Measurements from ENCODE around the gene ARL8B. TPM values are rescaled to one million over a fixed set of nuclear protein-coding genes. Genes with fewer than 3 reads are reported as not detected.
A peak's percentile ranks its signal among the peaks of the same experiment; 100 is the strongest.
"Not testable (repeated sequence)": the region's sequence is repeated elsewhere in the genome, so short reads cannot be mapped to it uniquely, and the experiment has no call there.

The ARL8B gene
- total RNA-seq, 1 experiment from 2014 or later: 52.4 TPM

DNA sequence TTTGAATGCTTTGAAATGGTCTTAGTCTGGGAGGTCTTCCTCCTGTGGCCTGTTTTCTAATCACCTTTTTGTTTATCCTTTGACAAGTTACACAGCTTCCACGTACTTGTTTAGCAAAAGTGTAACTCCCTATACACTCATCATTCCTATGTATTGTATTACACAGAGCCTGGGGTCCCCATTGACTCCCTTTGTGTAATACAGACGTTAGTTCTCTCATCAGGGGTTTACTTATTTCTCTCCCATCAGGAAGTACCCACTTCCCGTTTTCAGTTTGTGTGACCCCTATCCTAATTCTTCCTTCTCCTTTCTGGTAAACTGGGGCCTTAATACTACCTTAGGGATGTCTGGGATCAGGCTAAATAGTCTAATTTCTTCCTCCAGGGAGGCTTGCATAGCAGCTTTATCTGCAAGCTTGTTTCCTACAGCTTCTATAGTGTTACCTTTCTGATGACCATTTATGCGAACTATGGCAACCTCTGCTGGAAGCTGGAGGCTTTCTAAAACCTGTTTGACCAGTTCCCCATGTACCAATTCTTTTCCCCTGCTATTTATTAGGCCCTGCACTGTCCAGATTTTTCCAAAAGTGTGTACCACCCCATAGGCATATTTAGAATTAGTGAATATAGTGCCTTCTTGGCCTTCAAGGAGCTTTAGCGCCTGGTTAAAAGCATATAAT is 22.4 kb downstream of the ARL8B start:
- no peak for DNase-seq
- H3K4me3 ChIP-seq (ENCODE audit: low read length): no peak overlapping the region
- H3K9me3 ChIP-seq (ENCODE audit: low read length): no peaks in the 10 kb centered on the region
- peaks cover 13% of the 10 kb centered on the region for H4K20me1 ChIP-seq (ENCODE audit: insufficient read depth, low read depth, low read length)
- no peak overlapping the region for H2AFZ ChIP-seq (ENCODE audit: low read length)
- H3K27me3 ChIP-seq (ENCODE audit: low read length): no peaks in the 10 kb centered on the region
- 0 out of 2 replicates have a peak, but pooled peaks cover 4% of the 10 kb centered on the region for H3K36me3 ChIP-seq (ENCODE audit: insufficient read depth, low read length)
- H3K4me1 ChIP-seq (ENCODE audit: low read length): no peaks in the 10 kb centered on the region; the same call in 1 of the 2 replicates
- H3K9me2 ChIP-seq (replicated peaks; ENCODE audit: insufficient read depth, low read length): no peaks in the 10 kb centered on the region
- no peak overlapping the region for H3K9ac ChIP-seq (ENCODE audit: low read length)
- H3K27ac ChIP-seq (ENCODE audit: low read length): no peak overlapping the region
- H3K4me2 ChIP-seq (ENCODE audit: low read depth, low read length, poor library complexity, severe bottlenecking): no peak overlapping the region
- H3K79me2 ChIP-seq (ENCODE audit: low read length): peaks cover 100% of the 10 kb centered on the region

DNA sequence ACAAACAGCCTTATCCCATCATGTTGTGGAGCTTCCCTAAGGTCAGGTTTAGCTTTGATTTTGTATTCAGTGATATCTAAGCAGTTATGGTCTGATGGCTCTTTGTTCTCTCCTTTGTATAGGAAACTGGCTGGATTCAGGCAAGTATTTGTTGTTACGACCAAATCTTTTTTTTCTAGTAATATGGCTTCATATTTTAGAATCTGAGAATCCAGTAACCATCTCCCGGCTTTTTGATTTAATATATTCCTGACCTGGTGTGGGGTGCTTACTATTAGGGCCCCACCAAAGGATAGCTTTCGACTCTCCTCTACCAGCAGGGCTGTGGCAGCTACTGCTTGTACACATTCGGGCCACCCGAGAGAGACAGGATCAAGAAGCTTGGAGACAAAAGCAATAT is 23.0 kb downstream of the ARL8B start:
- no peak overlapping the region for H3K4me2 ChIP-seq (ENCODE audit: low read depth, low read length, poor library complexity, severe bottlenecking)
- H3K27ac ChIP-seq (ENCODE audit: low read length): no peak overlapping the region
- H3K4me3 ChIP-seq (ENCODE audit: low read length): no peak overlapping the region
- H3K9me2 ChIP-seq (replicated peaks; ENCODE audit: insufficient read depth, low read length): no peaks in the 10 kb centered on the region
- H3K36me3 ChIP-seq (ENCODE audit: insufficient read depth, low read length): 0 out of 2 replicates have a peak, but pooled peaks cover 4% of the 10 kb centered on the region
- no peak for DNase-seq
- H3K9ac ChIP-seq (ENCODE audit: low read length): no peak overlapping the region
- no peaks in the 10 kb centered on the region for H3K9me3 ChIP-seq (ENCODE audit: low read length)
- H3K27me3 ChIP-seq (ENCODE audit: low read length): no peaks in the 10 kb centered on the region
- H3K4me1 ChIP-seq (ENCODE audit: low read length): no peaks in the 10 kb centered on the region; the same call in 1 of the 2 replicates
- H2AFZ ChIP-seq (ENCODE audit: low read length): no peak overlapping the region
- H4K20me1 ChIP-seq (ENCODE audit: insufficient read depth, low read depth, low read length): peaks cover 13% of the 10 kb centered on the region
- peaks cover 100% of the 10 kb centered on the region for H3K79me2 ChIP-seq (ENCODE audit: low read length)

DNA sequence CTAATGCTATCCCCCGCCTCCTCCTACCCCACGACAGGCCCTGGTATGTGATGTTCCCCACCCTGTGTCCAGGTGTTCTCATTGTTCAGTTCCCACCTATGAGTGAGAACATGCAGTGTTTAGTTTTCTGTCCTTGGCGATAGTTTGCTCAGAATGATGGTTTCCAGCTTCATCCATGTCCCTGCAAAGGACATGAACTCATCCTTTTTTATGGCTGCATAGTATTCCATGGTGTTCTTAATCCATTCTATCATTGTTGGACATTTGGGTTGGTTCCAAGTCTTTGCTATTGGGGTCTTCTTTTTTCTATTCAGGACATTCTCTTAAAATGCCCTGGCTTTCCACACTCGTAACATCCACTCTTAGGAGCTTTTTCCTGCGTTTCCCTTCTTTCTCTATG is 25.1 kb downstream of the ARL8B start:
- H3K9me3 ChIP-seq (ENCODE audit: low read length); H3K4me2 ChIP-seq (ENCODE audit: low read depth, low read length, poor library complexity, severe bottlenecking); H3K9me2 ChIP-seq (replicated peaks; ENCODE audit: insufficient read depth, low read length); H3K4me3 ChIP-seq (ENCODE audit: low read length); H2AFZ ChIP-seq (ENCODE audit: low read length); H3K36me3 ChIP-seq (ENCODE audit: insufficient read depth, low read length); H3K4me1 ChIP-seq (ENCODE audit: low read length); H3K27me3 ChIP-seq (ENCODE audit: low read length); H3K9ac ChIP-seq (ENCODE audit: low read length); DNase-seq; H3K27ac ChIP-seq (ENCODE audit: low read length): not testable (repeated sequence)
- Histone ChIP-seq H3K79me2 (ENCODE audit: low read length) (peaks cover 97% of the 10 kb centered on the region), H4K20me1 (ENCODE audit: insufficient read depth, low read depth, low read length) (peaks cover 18% of the 10 kb centered on the region)

DNA sequence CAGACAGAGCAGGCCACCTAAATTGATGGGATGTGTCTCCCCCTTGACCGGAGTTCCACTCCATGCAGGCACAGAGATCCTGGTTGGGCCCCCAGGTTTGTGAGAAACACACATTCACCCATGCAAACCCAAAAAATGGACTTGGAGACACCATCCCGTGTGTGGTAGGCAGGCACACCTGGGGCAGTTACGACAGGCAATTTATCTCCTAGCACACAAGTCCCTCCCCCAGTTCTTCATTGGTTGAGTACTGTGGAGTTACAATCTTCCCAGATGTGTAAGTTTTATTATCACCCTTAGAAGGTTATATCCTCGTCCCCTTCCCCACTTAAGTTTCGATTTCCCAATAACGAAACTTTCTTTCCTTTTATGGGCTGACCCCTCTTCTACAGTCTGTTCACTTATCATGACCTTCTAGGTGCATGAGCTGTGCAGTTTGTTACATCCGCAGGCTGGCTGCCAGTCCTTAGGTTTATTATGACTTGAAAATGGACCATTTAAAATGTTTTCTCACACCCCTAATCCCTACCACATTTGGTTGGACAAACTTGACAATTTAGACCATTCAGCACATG is 27.3 kb downstream of the ARL8B start:
- H3K9me3 ChIP-seq (ENCODE audit: low read length): no peaks in the 10 kb centered on the region
- H4K20me1 ChIP-seq (ENCODE audit: insufficient read depth, low read depth, low read length): peaks cover 25% of the 10 kb centered on the region
- H3K79me2 ChIP-seq (ENCODE audit: low read length): peaks cover 97% of the 10 kb centered on the region
- H2AFZ ChIP-seq (ENCODE audit: low read length): no peak overlapping the region
- no peak overlapping the region for H3K27ac ChIP-seq (ENCODE audit: low read length)
- H3K9me2 ChIP-seq (replicated peaks; ENCODE audit: insufficient read depth, low read length): no peaks in the 10 kb centered on the region
- DNase-seq: no peak
- H3K27me3 ChIP-seq (ENCODE audit: low read length): no peaks in the 10 kb centered on the region
- no peaks in the 10 kb centered on the region; the same call in 1 of the 2 replicates for H3K4me1 ChIP-seq (ENCODE audit: low read length)
- no peak overlapping the region for H3K4me2 ChIP-seq (ENCODE audit: low read depth, low read length, poor library complexity, severe bottlenecking)
- H3K9ac ChIP-seq (ENCODE audit: low read length): no peak overlapping the region
- H3K4me3 ChIP-seq (ENCODE audit: low read length): no peak overlapping the region
- H3K36me3 ChIP-seq (ENCODE audit: insufficient read depth, low read length): no peaks in the 10 kb centered on the region

DNA sequence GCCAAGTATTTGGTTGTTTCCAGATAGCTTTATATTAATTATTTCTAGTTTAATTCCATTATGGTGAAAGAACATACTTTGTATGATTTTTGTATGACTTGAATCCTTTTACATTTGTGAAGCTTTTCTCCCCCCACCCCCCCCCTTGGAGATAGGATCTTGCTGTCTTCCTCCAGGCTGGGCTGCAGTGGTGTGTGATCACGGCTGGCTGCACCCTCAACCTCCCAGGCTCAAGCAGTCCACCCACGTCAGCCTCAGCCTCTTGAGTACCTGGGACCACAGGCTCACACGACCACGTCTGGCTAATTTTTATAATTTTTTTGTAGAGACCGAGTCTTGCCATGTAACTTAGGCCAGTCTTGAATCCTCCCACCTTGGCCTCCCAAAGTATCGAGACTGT is 29.5 kb downstream of the ARL8B start:
- no peak overlapping the region for H3K4me3 ChIP-seq (ENCODE audit: low read length)
- H3K9ac ChIP-seq (ENCODE audit: low read length): no peak overlapping the region
- H2AFZ ChIP-seq (ENCODE audit: low read length): no peak overlapping the region
- no peaks in the 10 kb centered on the region for H3K27me3 ChIP-seq (ENCODE audit: low read length)
- no peaks in the 10 kb centered on the region for H3K9me2 ChIP-seq (replicated peaks; ENCODE audit: insufficient read depth, low read length)
- no peaks in the 10 kb centered on the region; the same call in 1 of the 2 replicates for H3K4me1 ChIP-seq (ENCODE audit: low read length)
- DNase-seq: no peak
- H3K79me2 ChIP-seq (ENCODE audit: low read length): peaks cover 97% of the 10 kb centered on the region
- no peaks in the 10 kb centered on the region for H3K36me3 ChIP-seq (ENCODE audit: insufficient read depth, low read length)
- no peaks in the 10 kb centered on the region for H3K9me3 ChIP-seq (ENCODE audit: low read length)
- no peak overlapping the region for H3K27ac ChIP-seq (ENCODE audit: low read length)
- no peak overlapping the region for H3K4me2 ChIP-seq (ENCODE audit: low read depth, low read length, poor library complexity, severe bottlenecking)
- H4K20me1 ChIP-seq (ENCODE audit: insufficient read depth, low read depth, low read length): peaks cover 40% of the 10 kb centered on the region

DNA sequence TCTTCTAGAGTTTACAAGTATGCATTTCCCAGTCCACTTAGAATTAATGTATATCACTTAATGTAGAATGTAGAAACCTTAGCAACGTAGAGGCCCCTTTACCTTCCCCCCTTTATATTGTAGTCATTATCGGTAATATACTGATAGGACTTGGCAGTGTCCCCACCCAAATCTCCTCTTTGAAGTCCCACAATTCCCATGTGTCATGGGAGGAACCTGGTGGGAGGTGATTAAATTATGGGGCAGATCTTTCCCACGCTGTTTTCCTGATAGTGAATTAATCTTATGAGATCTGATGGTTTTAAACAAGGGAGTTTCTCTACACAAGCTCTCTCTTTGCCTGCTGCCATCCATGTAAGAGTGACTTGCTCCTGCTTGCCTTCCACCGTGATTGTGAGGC is 31.0 kb downstream of the ARL8B start:
- Histone ChIP-seq H3K4me3 (ENCODE audit: low read length) (no peak overlapping the region), H3K79me2 (ENCODE audit: low read length) (peaks cover 97% of the 10 kb centered on the region), H3K36me3 (ENCODE audit: insufficient read depth, low read length) (no peaks in the 10 kb centered on the region), H2AFZ (ENCODE audit: low read length) (no peak overlapping the region), H3K9me3 (ENCODE audit: low read length) (no peaks in the 10 kb centered on the region), H3K4me1 (ENCODE audit: low read length) (no peaks in the 10 kb centered on the region; the same call in 1 of the 2 replicates), H3K9me2 (replicated peaks; ENCODE audit: insufficient read depth, low read length) (no peaks in the 10 kb centered on the region), H4K20me1 (ENCODE audit: insufficient read depth, low read depth, low read length) (peaks cover 38% of the 10 kb centered on the region), H3K4me2 (ENCODE audit: low read depth, low read length, poor library complexity, severe bottlenecking) (no peak overlapping the region), H3K9ac (ENCODE audit: low read length) (no peak overlapping the region), H3K27me3 (ENCODE audit: low read length) (no peaks in the 10 kb centered on the region), H3K27ac (ENCODE audit: low read length) (no peak overlapping the region)
- no peak for DNase-seq

DNA sequence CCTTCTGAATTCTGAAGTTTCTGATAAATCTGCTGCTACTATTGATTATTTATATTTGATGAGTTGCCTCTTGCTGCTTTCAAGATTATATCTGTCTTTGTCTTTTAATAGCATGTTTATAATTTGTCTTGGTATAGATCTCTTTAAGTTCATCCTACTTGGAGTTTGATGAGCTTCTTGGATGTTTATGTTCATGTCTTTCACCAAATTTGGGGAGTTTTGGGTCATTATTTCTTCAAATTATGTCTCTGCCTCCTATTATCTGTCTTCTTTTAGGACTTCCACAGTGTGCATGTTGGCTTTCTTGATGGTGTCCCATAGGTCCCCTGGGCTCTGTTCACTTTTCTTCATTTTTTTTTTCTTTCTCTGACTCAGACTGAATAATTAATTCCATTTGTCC is 33.1 kb downstream of the ARL8B start:
- H3K4me3 ChIP-seq (ENCODE audit: low read length): no peak overlapping the region
- H3K27ac ChIP-seq (ENCODE audit: low read length): no peak overlapping the region
- peaks cover 92% of the 10 kb centered on the region for H3K79me2 ChIP-seq (ENCODE audit: low read length)
- H4K20me1 ChIP-seq (ENCODE audit: insufficient read depth, low read depth, low read length): peaks cover 40% of the 10 kb centered on the region
- H3K36me3 ChIP-seq (ENCODE audit: insufficient read depth, low read length): no peaks in the 10 kb centered on the region
- no peaks in the 10 kb centered on the region for H3K27me3 ChIP-seq (ENCODE audit: low read length)
- no peaks in the 10 kb centered on the region for H3K9me2 ChIP-seq (replicated peaks; ENCODE audit: insufficient read depth, low read length)
- H2AFZ ChIP-seq (ENCODE audit: low read length): no peak overlapping the region
- peaks cover 5% of the 10 kb centered on the region for H3K4me1 ChIP-seq (ENCODE audit: low read length)
- no peak overlapping the region for H3K4me2 ChIP-seq (ENCODE audit: low read depth, low read length, poor library complexity, severe bottlenecking)
- H3K9ac ChIP-seq (ENCODE audit: low read length): no peak overlapping the region
- no peaks in the 10 kb centered on the region for H3K9me3 ChIP-seq (ENCODE audit: low read length)
- no peak for DNase-seq

DNA sequence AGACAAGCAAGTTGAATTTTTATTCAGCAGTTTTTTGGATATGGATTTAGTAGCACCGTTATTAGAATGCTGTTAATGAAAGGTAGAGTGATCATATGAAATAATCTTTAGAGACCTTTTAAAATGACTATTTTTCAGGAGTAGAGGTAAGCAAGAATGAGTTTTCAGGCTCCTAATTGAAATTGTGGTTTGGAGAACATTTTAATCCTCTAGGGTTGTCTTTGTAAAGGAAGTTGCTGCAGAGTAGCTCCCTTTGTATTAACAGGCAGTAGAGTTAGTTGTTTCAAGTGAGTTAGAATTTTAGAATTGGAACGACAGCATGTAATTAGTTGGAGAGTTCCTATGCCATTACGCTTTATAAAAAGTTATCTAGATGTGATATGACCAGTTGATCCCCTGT is 38.2 kb downstream of the ARL8B start:
- Histone ChIP-seq H3K9me3 (ENCODE audit: low read length) (no peaks in the 10 kb centered on the region), H3K79me2 (ENCODE audit: low read length) (peaks cover 94% of the 10 kb centered on the region), H2AFZ (ENCODE audit: low read length) (no peak overlapping the region), H3K36me3 (ENCODE audit: insufficient read depth, low read length) (no peaks in the 10 kb centered on the region), H3K27me3 (ENCODE audit: low read length) (no peaks in the 10 kb centered on the region), H4K20me1 (ENCODE audit: insufficient read depth, low read depth, low read length) (peaks cover 28% of the 10 kb centered on the region), H3K4me2 (ENCODE audit: low read depth, low read length, poor library complexity, severe bottlenecking) (no peak overlapping the region), H3K4me3 (ENCODE audit: low read length) (no peak overlapping the region), H3K4me1 (ENCODE audit: low read length) (peaks cover 23% of the 10 kb centered on the region), H3K27ac (ENCODE audit: low read length) (peak overlapping the region; percentile 11; the same call in 1 of the 2 replicates), H3K9me2 (replicated peaks; ENCODE audit: insufficient read depth, low read length) (no peaks in the 10 kb centered on the region), H3K9ac (ENCODE audit: low read length) (no peak overlapping the region)
- no peak for DNase-seq

Data from Karpas-422 (cell line).